ENCODE data around the gene PROSER2.
"Not testable (repeated sequence)": the region's sequence is repeated elsewhere in the genome, so short reads cannot be mapped to it uniquely, and the experiment has no call there.

Gene PROSER2

GRCh38 chr10:11838298-11838852 is 15.2 kb downstream of the PROSER2 start:
- no peak for DNase-seq

GRCh38 chr10:11841375-11841774 is 18.2 kb downstream of the PROSER2 start:
- no peak for DNase-seq

GRCh38 chr10:11842411-11842810 is 19.3 kb downstream of the PROSER2 start:
- DNase-seq: no peak

GRCh38 chr10:11845113-11845512 is 22.0 kb downstream of the PROSER2 start:
- no peak for DNase-seq

GRCh38 chr10:11846542-11846941 is 23.4 kb downstream of the PROSER2 start:
- no peak for DNase-seq

- DNase-seq: no peak
Observed at GRCh38 chr10:11849277-11849676, 26.1 kb downstream of the PROSER2 start.

GRCh38 chr10:11849911-11850310 is 26.8 kb downstream of the PROSER2 start:
- no peak for DNase-seq

- DNase-seq: no peak
Observed at GRCh38 chr10:11851910-11852309, 28.8 kb downstream of the PROSER2 start.

- DNase-seq: not testable (repeated sequence)
Observed at GRCh38 chr10:11852637-11853036, 29.5 kb downstream of the PROSER2 start.

- no peak for DNase-seq
Observed at GRCh38 chr10:11853468-11853867, 30.3 kb downstream of the PROSER2 start.

- no peak for DNase-seq
Observed at GRCh38 chr10:11854301-11854700, 31.1 kb downstream of the PROSER2 start.

GRCh38 chr10:11856089-11856488 is 32.9 kb downstream of the PROSER2 start:
- no peak for DNase-seq

- DNase-seq: no peak
Observed at GRCh38 chr10:11856678-11857077, 33.5 kb downstream of the PROSER2 start.

GRCh38 chr10:11858093-11858492 is 34.9 kb downstream of the PROSER2 start:
- DNase-seq: no peak

- no peak for DNase-seq
Observed at GRCh38 chr10:11861341-11861740, 38.2 kb downstream of the PROSER2 start.

GRCh38 chr10:11861811-11862428 is 38.8 kb downstream of the PROSER2 start:
- DNase-seq: no peak

GRCh38 chr10:11863353-11864109 is 40.4 kb downstream of the PROSER2 start:
- no peak for DNase-seq

- no peak for DNase-seq
Observed at GRCh38 chr10:11864727-11865126, 41.6 kb downstream of the PROSER2 start.

GRCh38 chr10:11865561-11865960 is 42.4 kb downstream of the PROSER2 start:
- no peak for DNase-seq

- DNase-seq: no peak
Observed at GRCh38 chr10:11866199-11866925, 43.2 kb downstream of the PROSER2 start.

GRCh38 chr10:11869219-11869618 is 46.1 kb downstream of the PROSER2 start:
- DNase-seq: no peak

- DNase-seq: no peak
Observed at GRCh38 chr10:11869743-11870460, 46.7 kb downstream of the PROSER2 start.

GRCh38 chr10:11870461-11870780 is 47.3 kb downstream of the PROSER2 start:
- DNase-seq: no peak
